ENCODE measurements around the gene APOF.

APOF gene

GRCh38 chr12:56374726-56375597, 12.3 kb upstream of the APOF start:
- no peak for TF ChIP-seq POLR2AphosphoS5 (IDR thresholded peaks at IDR 0.05; ENCODE audit: low read depth)
- no peak for TF ChIP-seq GABPA (IDR thresholded peaks at IDR 0.05; ENCODE audit: low read depth)
- TF ChIP-seq REST (IDR thresholded peaks at IDR 0.05; ENCODE audit: insufficient replicate concordance, low read depth): no peak
- no peak for DNase-seq (ENCODE audit: low read depth in 1 of 2, low spot score in 1 of 2)
- Histone ChIP-seq H3K4me3 (replicated peaks; ENCODE audit: insufficient read depth, low read length) (no peak overlapping the region), H3K27me3 (ENCODE audit: insufficient read depth, poor library complexity, severe bottlenecking) (no peaks in the 10 kb centered on the region), H3K27ac (replicated peaks) (no peak overlapping the region)

GRCh38 chr12:56373515-56373914, 10.9 kb upstream of the APOF start:
- DNase-seq (ENCODE audit: low read depth in 1 of 2, low spot score in 1 of 2): no peak
- Histone ChIP-seq H3K4me3 (replicated peaks; ENCODE audit: insufficient read depth, low read length) (no peak overlapping the region), H3K27ac (replicated peaks) (no peak overlapping the region), H3K27me3 (ENCODE audit: insufficient read depth, poor library complexity, severe bottlenecking) (no peaks in the 10 kb centered on the region)
- TF ChIP-seq SPI1 (IDR thresholded peaks at IDR 0.05; ENCODE audit: borderline replicate concordance, low read depth) (no peak), POLR2AphosphoS5 (IDR thresholded peaks at IDR 0.05; ENCODE audit: low read depth) (no peak), REST (IDR thresholded peaks at IDR 0.05; ENCODE audit: insufficient replicate concordance, low read depth) (no peak), CTCF (IDR thresholded peaks at IDR 0.05; ENCODE audit: insufficient read depth, low read length) (no peak), GABPA (IDR thresholded peaks at IDR 0.05; ENCODE audit: low read depth) (no peak)

- TF ChIP-seq POLR2AphosphoS5 (IDR thresholded peaks at IDR 0.05; ENCODE audit: low read depth) (no peak), CTCF (IDR thresholded peaks at IDR 0.05; ENCODE audit: insufficient read depth, low read length) (no peak), GABPA (IDR thresholded peaks at IDR 0.05; ENCODE audit: low read depth) (no peak)
- no peaks in the 10 kb centered on the region for H3K27me3 ChIP-seq (ENCODE audit: insufficient read depth, poor library complexity, severe bottlenecking)
- H3K4me3 ChIP-seq (replicated peaks; ENCODE audit: insufficient read depth, low read length): no peak overlapping the region
- H3K27ac ChIP-seq (replicated peaks): no peak overlapping the region
- DNase-seq (ENCODE audit: low read depth in 1 of 2, low spot score in 1 of 2): no peak
Observed at GRCh38 chr12:56366948-56367347, 4.3 kb upstream of the APOF start.

- TF ChIP-seq REST (IDR thresholded peaks at IDR 0.05; ENCODE audit: insufficient replicate concordance, low read depth) (no peak), SPI1 (IDR thresholded peaks at IDR 0.05; ENCODE audit: borderline replicate concordance, low read depth) (no peak), GABPA (IDR thresholded peaks at IDR 0.05; ENCODE audit: low read depth) (no peak), POLR2AphosphoS5 (IDR thresholded peaks at IDR 0.05; ENCODE audit: low read depth) (no peak), CTCF (IDR thresholded peaks at IDR 0.05; ENCODE audit: insufficient read depth, low read length) (no peak)
- no peak overlapping the region for H3K27ac ChIP-seq (replicated peaks)
- H3K27me3 ChIP-seq (ENCODE audit: insufficient read depth, poor library complexity, severe bottlenecking): no peaks in the 10 kb centered on the region
- no peak for DNase-seq (ENCODE audit: low read depth in 1 of 2, low spot score in 1 of 2)
- H3K4me3 ChIP-seq (replicated peaks; ENCODE audit: insufficient read depth, low read length): no peak overlapping the region
Observed at GRCh38 chr12:56361487-56362129, 1.0 kb downstream of the APOF start.

Data from HL-60 (cell line).